ENCODE results near the gene TMEM51.

Gene TMEM51

GRCh38 chr1:15222653-15223303 lies 69.2 kb downstream of the TMEM51 start:
- DNase-seq = no peak

- DNase-seq = no peak
Observed at GRCh38 chr1:15224259-15224869, 70.8 kb downstream of the TMEM51 start.

- DNase-seq = no peak
Observed at GRCh38 chr1:15224974-15225373, 71.4 kb downstream of the TMEM51 start.

- DNase-seq = no peak
Observed at GRCh38 chr1:15225461-15225860, 71.9 kb downstream of the TMEM51 start.

GRCh38 chr1:15226388-15227255 lies 73.1 kb downstream of the TMEM51 start:
- no peak for DNase-seq

- no peak for DNase-seq
Observed at GRCh38 chr1:15229707-15230131, 76.2 kb downstream of the TMEM51 start.

GRCh38 chr1:15231714-15232201 lies 78.2 kb downstream of the TMEM51 start:
- no peak for DNase-seq

GRCh38 chr1:15233689-15234088 lies 80.1 kb downstream of the TMEM51 start:
- no peak for DNase-seq

GRCh38 chr1:15236321-15236721 lies 82.8 kb downstream of the TMEM51 start:
- no peak for DNase-seq

GRCh38 chr1:15236746-15237145 lies 83.2 kb downstream of the TMEM51 start:
- no peak for DNase-seq

- DNase-seq = no peak
Observed at GRCh38 chr1:15238789-15239188, 85.2 kb downstream of the TMEM51 start.

GRCh38 chr1:15242766-15243165 lies 89.2 kb downstream of the TMEM51 start:
- DNase-seq = no peak

GRCh38 chr1:15243275-15244043 lies 89.9 kb downstream of the TMEM51 start:
- no peak for DNase-seq

- DNase-seq = no peak
Observed at GRCh38 chr1:15244813-15245212, 91.3 kb downstream of the TMEM51 start.

- no peak for DNase-seq
Observed at GRCh38 chr1:15245593-15246360, 92.2 kb downstream of the TMEM51 start.

GRCh38 chr1:15246960-15247614 lies 93.5 kb downstream of the TMEM51 start, which contains the start of gene FHAD1:
Gene FHAD1 (plus strand): TSS chr1:15247223. CDS start chr1:15251785, 4,562 bp downstream.
- DNase-seq = peak; percentile 34

GRCh38 chr1:15248216-15248615 lies 94.7 kb downstream of the TMEM51 start:
- DNase-seq = no peak

- DNase-seq = peak; percentile 24
Observed at GRCh38 chr1:15249081-15249480, 95.5 kb downstream of the TMEM51 start.

- DNase-seq = no peak
Observed at GRCh38 chr1:15251857-15252835, 98.6 kb downstream of the TMEM51 start.

GRCh38 chr1:15254559-15254958 lies 101.0 kb downstream of the TMEM51 start:
- no peak for DNase-seq

All from CD4-positive, alpha-beta T cell treated with Interleukin-17A for 4 hours (primary cell).